ENCODE data around the gene MN1. TPM values are rescaled to one million over a fixed set of nuclear protein-coding genes. Genes with fewer than 3 reads are reported as not detected.

The MN1 gene
- total and polyA plus RNA-seq, 7 experiments from 2014 or later = 0.16 to 3.8 (median 0.38) TPM; not detected in 2

DNA sequence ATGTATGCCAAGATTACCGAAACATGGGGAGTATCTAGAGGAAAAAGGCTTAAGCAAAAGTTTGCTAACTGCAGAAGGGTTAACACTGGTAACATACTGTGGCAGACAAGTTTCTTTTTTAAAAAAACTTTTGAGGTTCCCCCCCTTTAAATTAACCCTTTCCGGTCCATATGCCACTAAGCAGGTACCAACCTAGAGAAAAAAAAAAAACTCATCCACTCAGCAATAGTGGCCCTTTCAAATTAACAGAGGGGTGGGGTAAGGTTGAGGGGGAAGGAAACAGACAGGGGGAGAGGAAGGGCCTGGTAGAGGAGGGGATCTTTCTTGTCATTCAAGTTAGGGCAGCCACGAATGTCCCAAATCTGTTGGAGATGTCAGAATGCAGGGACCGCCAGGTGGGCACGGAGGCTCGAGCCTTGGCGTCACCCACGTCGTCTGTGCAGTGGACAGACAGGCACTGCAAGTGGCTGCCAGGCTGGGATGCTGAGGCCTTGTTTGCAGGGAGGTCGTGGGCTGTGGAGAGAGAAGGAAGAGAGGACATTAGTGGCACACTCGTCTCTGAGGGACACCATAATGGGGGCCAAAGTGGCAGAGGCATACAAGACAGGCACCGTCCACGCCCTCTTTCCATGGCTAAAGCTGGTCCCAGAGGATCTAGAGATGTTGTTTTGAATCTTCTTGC, 50.8 kb downstream of the MN1 start:
- DNase-seq = no peak
- Mint-ChIP-seq H3K4me3 (no peak overlapping the region), H3K27me3 (peaks cover 2 to 44% (median 20%) of the 10 kb centered on the region in 5 donors), H3K4me1 (peaks cover 0 to 5% (median 0%) of the 10 kb centered on the region in 7 donors), H3K27ac (no peak overlapping the region), H3K9me3 (no peaks in the 10 kb centered on the region), H3K36me3 (no peaks in the 10 kb centered on the region)
- H3K27ac ChIP-seq (ENCODE audit: low read depth, low read length) = no peak overlapping the region
- no peak overlapping the region for H3K4me3 ChIP-seq (ENCODE audit: low read length)
- CTCF ChIA-PET = no interaction called here
- H3K27me3 ChIP-seq (ENCODE audit: control insufficient read depth in 2 of 2, insufficient read depth in 2 of 2, low read length in 2 of 2) = no peaks in the 10 kb centered on the region
- H3K9me3 ChIP-seq (ENCODE audit: control insufficient read depth in 2 of 3, low read length in 3 of 3) = no peaks in the 10 kb centered on the region
- POLR2A ChIA-PET = no interaction called here
- H3K4me1 ChIP-seq (ENCODE audit: control insufficient read depth in 2 of 2, insufficient read depth in 2 of 2, low read length in 2 of 2) = no peaks in the 10 kb centered on the region
- intact Hi-C loops (cut with micrococcal nuclease) = no loop called here
- no peak for ATAC-seq
- no peaks in the 10 kb centered on the region for H3K36me3 ChIP-seq (ENCODE audit: control insufficient read depth in 2 of 3, insufficient read depth in 3 of 3, low read length in 3 of 3)

- H3K36me3 ChIP-seq (ENCODE audit: control insufficient read depth in 2 of 3, insufficient read depth in 3 of 3, low read length in 3 of 3) = no peaks in the 10 kb centered on the region
- H3K4me1 ChIP-seq (ENCODE audit: control insufficient read depth in 2 of 2, insufficient read depth in 2 of 2, low read length in 2 of 2) = no peaks in the 10 kb centered on the region
- H3K27ac ChIP-seq (ENCODE audit: low read depth, low read length) = no peak overlapping the region
- no peaks in the 10 kb centered on the region for H3K9me3 Mint-ChIP-seq
- no peak for DNase-seq
- H3K9me3 ChIP-seq (ENCODE audit: control insufficient read depth in 2 of 3, low read length in 3 of 3) = no peaks in the 10 kb centered on the region
- intact Hi-C loops (cut with micrococcal nuclease) = no loop called here
- H3K4me1 Mint-ChIP-seq = peaks cover 0 to 5% (median 0%) of the 10 kb centered on the region in 7 donors
- H3K4me3 Mint-ChIP-seq = no peak overlapping the region
- ATAC-seq = no peak
- no peak overlapping the region for H3K4me3 ChIP-seq (ENCODE audit: low read length)
- H3K27me3 Mint-ChIP-seq = peaks cover 2 to 49% (median 21%) of the 10 kb centered on the region in 5 donors
- POLR2A ChIA-PET = no interaction called here
- no peaks in the 10 kb centered on the region for H3K27me3 ChIP-seq (ENCODE audit: control insufficient read depth in 2 of 2, insufficient read depth in 2 of 2, low read length in 2 of 2)
- H3K27ac Mint-ChIP-seq = no peak overlapping the region
- CTCF ChIA-PET = no interaction called here
- H3K36me3 Mint-ChIP-seq = no peaks in the 10 kb centered on the region
Measured at GRCh38 chr22:27749597-27750225, 51.8 kb downstream of the MN1 start.

GRCh38 chr22:27748751-27749191, 52.8 kb downstream of the MN1 start:
- DNase-seq = no peak
- intact Hi-C loops (cut with micrococcal nuclease) = no loop called here
- POLR2A ChIA-PET = no interaction called here
- Mint-ChIP-seq H3K27me3 (peaks cover 2 to 54% (median 21%) of the 10 kb centered on the region in 5 donors), H3K4me3 (no peak overlapping the region), H3K9me3 (no peaks in the 10 kb centered on the region), H3K27ac (no peak overlapping the region), H3K4me1 (peaks cover 0 to 5% (median 0%) of the 10 kb centered on the region in 7 donors), H3K36me3 (no peaks in the 10 kb centered on the region)
- no peaks in the 10 kb centered on the region for H3K36me3 ChIP-seq (ENCODE audit: control insufficient read depth in 2 of 3, insufficient read depth in 3 of 3, low read length in 3 of 3)
- no peak overlapping the region for H3K4me3 ChIP-seq (ENCODE audit: low read length)
- CTCF ChIA-PET = no interaction called here
- no peaks in the 10 kb centered on the region for H3K9me3 ChIP-seq (ENCODE audit: control insufficient read depth in 2 of 3, low read length in 3 of 3)
- no peak overlapping the region for H3K27ac ChIP-seq (ENCODE audit: low read depth, low read length)
- no peaks in the 10 kb centered on the region for H3K4me1 ChIP-seq (ENCODE audit: control insufficient read depth in 2 of 2, insufficient read depth in 2 of 2, low read length in 2 of 2)
- no peaks in the 10 kb centered on the region for H3K27me3 ChIP-seq (ENCODE audit: control insufficient read depth in 2 of 2, insufficient read depth in 2 of 2, low read length in 2 of 2)
- no peak for ATAC-seq

DNA sequence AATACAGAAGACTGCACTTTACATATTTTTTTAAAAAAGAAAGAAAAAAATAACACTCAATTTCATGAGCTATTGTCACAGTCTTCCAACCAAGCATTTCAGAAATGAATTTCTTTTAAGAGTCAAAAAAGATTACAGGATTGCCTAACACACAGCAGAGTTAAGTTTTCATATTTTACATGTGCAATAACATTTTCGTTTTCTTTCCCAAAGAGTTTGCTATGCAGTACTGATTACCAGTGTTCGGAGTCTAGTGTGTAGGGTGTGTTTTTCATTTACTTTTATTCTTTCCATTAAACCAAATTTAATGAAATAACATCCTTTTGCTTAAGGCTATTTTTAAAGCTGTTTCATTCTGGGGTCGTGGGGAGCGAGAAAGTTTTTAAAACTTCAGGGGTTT, 53.2 kb downstream of the MN1 start:
- H3K27ac ChIP-seq (ENCODE audit: low read depth, low read length) = no peak overlapping the region
- ATAC-seq = no peak
- intact Hi-C loops (cut with micrococcal nuclease) = no loop called here
- Mint-ChIP-seq H3K27ac (no peak overlapping the region), H3K4me1 (peaks cover 0 to 5% (median 0%) of the 10 kb centered on the region in 7 donors), H3K9me3 (no peaks in the 10 kb centered on the region), H3K27me3 (peaks cover 2 to 54% (median 21%) of the 10 kb centered on the region in 5 donors), H3K36me3 (no peaks in the 10 kb centered on the region), H3K4me3 (no peak overlapping the region)
- H3K9me3 ChIP-seq (ENCODE audit: control insufficient read depth in 2 of 3, low read length in 3 of 3) = no peaks in the 10 kb centered on the region
- DNase-seq = no peak
- POLR2A ChIA-PET = no interaction called here
- no peaks in the 10 kb centered on the region for H3K4me1 ChIP-seq (ENCODE audit: control insufficient read depth in 2 of 2, insufficient read depth in 2 of 2, low read length in 2 of 2)
- CTCF ChIA-PET = no interaction called here
- no peak overlapping the region for H3K4me3 ChIP-seq (ENCODE audit: low read length)
- H3K27me3 ChIP-seq (ENCODE audit: control insufficient read depth in 2 of 2, insufficient read depth in 2 of 2, low read length in 2 of 2) = no peaks in the 10 kb centered on the region
- H3K36me3 ChIP-seq (ENCODE audit: control insufficient read depth in 2 of 3, insufficient read depth in 3 of 3, low read length in 3 of 3) = no peaks in the 10 kb centered on the region

DNA sequence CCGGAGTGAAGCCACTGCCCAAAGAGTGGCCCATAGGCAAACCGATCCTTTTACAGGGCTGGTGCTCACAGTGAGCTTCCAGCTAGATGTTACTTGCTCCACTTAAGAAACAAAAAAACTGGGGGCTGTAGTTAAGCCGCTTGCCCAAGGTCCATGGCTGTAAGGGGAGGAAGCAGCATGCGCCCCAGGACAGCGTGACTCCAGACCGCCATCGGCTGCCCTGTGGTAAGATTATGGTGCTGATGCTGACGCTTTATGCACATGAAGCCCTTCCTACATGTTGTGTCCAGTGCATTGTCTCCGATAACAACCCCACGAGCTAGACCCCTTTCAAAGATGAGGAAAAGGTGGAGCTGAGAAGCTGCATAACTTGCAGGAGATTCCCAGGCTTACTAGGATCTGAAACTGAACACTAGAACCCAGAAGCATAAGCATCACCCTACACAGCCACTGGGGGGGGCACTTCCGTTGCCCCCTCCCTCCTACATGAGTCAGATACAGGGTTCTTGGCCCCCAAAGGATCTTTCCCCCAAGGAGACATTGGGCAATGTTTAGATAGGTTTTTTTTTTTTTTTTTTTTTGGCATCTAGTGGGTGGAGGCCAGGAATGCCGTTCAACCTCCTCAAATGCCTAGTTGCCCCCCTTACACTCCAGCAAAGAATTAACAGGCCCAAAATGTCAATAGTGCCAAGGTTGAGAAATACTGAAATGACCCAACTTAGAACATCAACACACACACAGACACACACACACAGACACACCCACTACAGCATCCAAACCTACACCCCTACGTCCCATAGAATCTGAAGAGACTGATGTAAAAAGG, 53.9 kb downstream of the MN1 start:
- Histone ChIP-seq H3K27ac (ENCODE audit: low read depth, low read length) (no peak overlapping the region), H3K4me3 (ENCODE audit: low read length) (no peak overlapping the region), H3K9me3 (ENCODE audit: control insufficient read depth in 2 of 3, low read length in 3 of 3) (no peaks in the 10 kb centered on the region), H3K36me3 (ENCODE audit: control insufficient read depth in 2 of 3, insufficient read depth in 3 of 3, low read length in 3 of 3) (no peaks in the 10 kb centered on the region), H3K27me3 (ENCODE audit: control insufficient read depth in 2 of 2, insufficient read depth in 2 of 2, low read length in 2 of 2) (no peaks in the 10 kb centered on the region), H3K4me1 (ENCODE audit: control insufficient read depth in 2 of 2, insufficient read depth in 2 of 2, low read length in 2 of 2) (no peaks in the 10 kb centered on the region)
- intact Hi-C loops (cut with micrococcal nuclease) = no loop called here
- CTCF ChIA-PET = no interaction called here
- H3K27ac Mint-ChIP-seq = no peak overlapping the region
- no peaks in the 10 kb centered on the region for H3K36me3 Mint-ChIP-seq
- POLR2A ChIA-PET = no interaction called here
- ATAC-seq = no peak
- H3K4me3 Mint-ChIP-seq = no peak overlapping the region
- DNase-seq = no peak
- H3K27me3 Mint-ChIP-seq = peaks cover 2 to 59% (median 21%) of the 10 kb centered on the region in 5 donors
- no peaks in the 10 kb centered on the region for H3K9me3 Mint-ChIP-seq
- H3K4me1 Mint-ChIP-seq = peaks cover 0 to 5% (median 0%) of the 10 kb centered on the region in 7 donors

GRCh38 chr22:27746918-27747317, 54.6 kb downstream of the MN1 start:
- Histone ChIP-seq H3K4me3 (ENCODE audit: low read length) (no peak overlapping the region), H3K27ac (ENCODE audit: low read depth, low read length) (no peak overlapping the region), H3K27me3 (ENCODE audit: control insufficient read depth in 2 of 2, insufficient read depth in 2 of 2, low read length in 2 of 2) (no peaks in the 10 kb centered on the region), H3K9me3 (ENCODE audit: control insufficient read depth in 2 of 3, low read length in 3 of 3) (no peaks in the 10 kb centered on the region), H3K36me3 (ENCODE audit: control insufficient read depth in 2 of 3, insufficient read depth in 3 of 3, low read length in 3 of 3) (no peaks in the 10 kb centered on the region), H3K4me1 (ENCODE audit: control insufficient read depth in 2 of 2, insufficient read depth in 2 of 2, low read length in 2 of 2) (no peaks in the 10 kb centered on the region)
- Mint-ChIP-seq H3K36me3 (no peaks in the 10 kb centered on the region), H3K27me3 (peaks cover 2 to 60% (median 25%) of the 10 kb centered on the region in 5 donors), H3K9me3 (peaks cover 0 to 2% (median 0%) of the 10 kb centered on the region in 11 donors), H3K27ac (no peak overlapping the region), H3K4me3 (no peak overlapping the region), H3K4me1 (peaks cover 0 to 5% (median 0%) of the 10 kb centered on the region in 7 donors)
- no peak for ATAC-seq
- CTCF ChIA-PET = no interaction called here
- intact Hi-C loops (cut with micrococcal nuclease) = no loop called here
- no peak for DNase-seq
- POLR2A ChIA-PET = no interaction called here

All from naive thymus-derived CD4-positive, alpha-beta T cell (primary cell).